DMS153 treated with DMSO at 0.1 percent for 48 hours (cell line): Measurements from ENCODE around the gene SLC1A4.

Source experiments
- DNase-seq: peaks from one replicate; lab custom pipeline; 2025; ENCODE audit not compliant: unreplicated experiment; lab: John Stamatoyannopoulos, UW

Gene SLC1A4

DNA sequence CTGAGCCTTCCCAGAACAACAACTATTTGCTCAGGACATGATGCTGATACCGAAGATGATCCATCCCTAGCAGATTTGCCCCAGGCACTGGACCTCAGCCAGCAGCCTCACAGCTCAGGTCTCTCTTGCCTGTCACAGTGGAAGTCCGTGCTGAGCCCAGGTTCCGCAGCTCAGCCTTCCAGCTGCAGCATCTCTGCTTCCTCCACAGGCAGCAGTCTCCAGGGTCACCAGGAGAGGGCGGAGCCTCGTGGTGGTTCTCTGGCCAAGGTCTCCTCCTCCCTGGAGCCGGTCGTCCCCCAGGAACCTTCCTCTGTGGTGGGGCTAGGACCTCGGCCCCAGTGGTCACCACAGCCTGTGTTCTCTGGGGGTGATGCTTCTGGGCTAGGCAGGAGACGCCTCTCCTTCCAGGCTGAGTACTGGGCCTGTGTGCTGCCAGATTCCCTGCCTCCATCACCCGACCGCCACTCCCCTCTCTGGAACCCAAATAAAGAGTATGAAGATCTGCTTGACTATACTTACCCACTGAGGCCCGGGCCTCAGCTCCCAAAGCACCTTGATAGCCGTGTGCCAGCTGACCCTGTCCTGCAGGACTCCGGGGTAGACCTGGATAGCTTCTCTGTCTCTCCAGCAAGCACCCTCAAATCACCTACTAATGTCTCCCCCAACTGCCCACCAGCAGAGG lies 82.4 kb downstream of the SLC1A4 start:
- DNase-seq: no peak

DNA sequence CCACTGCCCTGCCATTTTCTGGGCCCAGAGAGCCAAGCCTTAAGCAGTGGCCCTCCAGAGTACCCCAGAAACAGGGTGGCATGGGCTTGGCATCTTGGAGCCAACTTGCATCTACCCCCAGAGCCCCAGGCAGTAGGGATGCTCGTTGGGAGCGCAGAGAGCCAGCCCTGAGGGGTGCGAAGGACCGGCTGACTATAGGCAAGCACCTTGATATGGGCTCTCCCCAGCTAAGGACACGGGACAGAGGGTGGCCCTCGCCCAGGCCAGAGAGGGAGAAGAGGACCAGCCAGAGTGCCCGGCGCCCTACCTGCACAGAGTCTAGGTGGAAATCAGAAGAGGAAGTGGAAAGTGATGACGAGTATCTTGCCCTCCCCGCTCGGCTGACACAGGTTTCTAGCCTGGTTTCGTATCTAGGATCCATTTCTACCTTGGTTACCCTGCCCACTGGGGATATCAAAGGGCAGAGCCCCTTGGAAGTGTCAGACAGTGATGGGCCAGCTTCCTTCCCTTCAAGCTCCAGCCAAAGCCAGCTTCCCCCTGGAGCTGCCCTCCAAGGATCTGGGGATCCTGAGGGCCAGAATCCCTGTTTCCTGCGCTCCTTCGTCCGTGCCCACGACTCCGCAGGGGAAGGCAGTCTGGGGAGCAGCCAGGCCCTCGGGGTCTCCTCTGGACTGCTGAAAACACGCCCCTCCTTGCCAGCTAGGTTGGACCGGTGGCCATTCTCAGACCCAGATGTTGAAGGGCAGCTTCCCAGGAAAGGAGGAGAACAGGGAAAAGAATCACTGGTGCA lies 83.2 kb downstream of the SLC1A4 start:
- no peak for DNase-seq
